ENCODE measurements around the gene HAX1.
A peak's percentile ranks its signal among the peaks of the same experiment; 100 is the strongest.
"Not testable (repeated sequence)": the region's sequence is repeated elsewhere in the genome, so short reads cannot be mapped to it uniquely, and the experiment has no call there.

The HAX1 gene

GRCh38 chr1:154321609-154321934 lies 49.1 kb downstream of the HAX1 start:
- H3K9me3 Mint-ChIP-seq; H3K36me3 Mint-ChIP-seq (ENCODE audit: insufficient read depth); H3K4me3 Mint-ChIP-seq; DNase-seq (ENCODE audit: low spot score in 2 of 2); H3K27ac Mint-ChIP-seq (ENCODE audit: low read depth); ATAC-seq (replicated peaks; ENCODE audit: extremely low read depth, poor library complexity, severe bottlenecking): not testable (repeated sequence)
- H3K4me1 Mint-ChIP-seq, result peaks cover 19% of the 10 kb centered on the region
- H3K27me3 Mint-ChIP-seq, result peaks cover 19% of the 10 kb centered on the region

GRCh38 chr1:154323493-154323892 lies 51.1 kb downstream of the HAX1 start:
- Mint-ChIP-seq H3K9me3 (no peaks in the 10 kb centered on the region), H3K4me3 (no peak overlapping the region), H3K36me3 (ENCODE audit: insufficient read depth) (peaks cover 10% of the 10 kb centered on the region), H3K4me1 (peaks cover 38% of the 10 kb centered on the region), H3K27ac (ENCODE audit: low read depth) (peak overlapping the region; percentile 95), H3K27me3 (peaks cover 19% of the 10 kb centered on the region)
- DNase-seq (ENCODE audit: low spot score in 2 of 2) (no peak), ATAC-seq (replicated peaks; ENCODE audit: extremely low read depth, poor library complexity, severe bottlenecking) (no peak)

DNA sequence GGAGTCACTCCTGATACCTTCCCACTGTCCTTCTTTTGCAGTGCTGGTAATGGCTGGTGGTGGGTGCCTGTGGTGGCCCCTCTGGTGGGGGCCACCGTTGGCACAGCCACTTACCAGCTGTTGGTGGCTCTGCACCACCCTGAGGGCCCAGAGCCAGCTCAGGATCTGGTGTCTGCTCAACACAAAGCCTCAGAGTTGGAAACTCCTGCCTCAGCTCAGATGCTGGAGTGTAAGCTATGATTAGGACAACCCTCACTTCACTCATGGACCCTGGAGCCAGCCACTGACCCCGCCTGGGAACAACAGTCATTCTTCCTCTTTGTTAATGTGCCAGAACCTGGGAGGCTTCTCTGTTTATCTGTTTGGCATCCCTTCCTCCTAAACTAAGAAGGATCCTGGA lies 51.8 kb downstream of the HAX1 start:
- H3K27me3 Mint-ChIP-seq, result peaks cover 19% of the 10 kb centered on the region
- peaks cover 42% of the 10 kb centered on the region for H3K4me1 Mint-ChIP-seq
- H3K9me3 Mint-ChIP-seq, result no peaks in the 10 kb centered on the region
- peaks cover 10% of the 10 kb centered on the region for H3K36me3 Mint-ChIP-seq (ENCODE audit: insufficient read depth)
- DNase-seq (ENCODE audit: low spot score in 2 of 2), result no peak
- peak overlapping the region; percentile 92 for H3K4me3 Mint-ChIP-seq
- no peak for ATAC-seq (replicated peaks; ENCODE audit: extremely low read depth, poor library complexity, severe bottlenecking)
- H3K27ac Mint-ChIP-seq (ENCODE audit: low read depth), result peak overlapping the region; percentile 95

DNA sequence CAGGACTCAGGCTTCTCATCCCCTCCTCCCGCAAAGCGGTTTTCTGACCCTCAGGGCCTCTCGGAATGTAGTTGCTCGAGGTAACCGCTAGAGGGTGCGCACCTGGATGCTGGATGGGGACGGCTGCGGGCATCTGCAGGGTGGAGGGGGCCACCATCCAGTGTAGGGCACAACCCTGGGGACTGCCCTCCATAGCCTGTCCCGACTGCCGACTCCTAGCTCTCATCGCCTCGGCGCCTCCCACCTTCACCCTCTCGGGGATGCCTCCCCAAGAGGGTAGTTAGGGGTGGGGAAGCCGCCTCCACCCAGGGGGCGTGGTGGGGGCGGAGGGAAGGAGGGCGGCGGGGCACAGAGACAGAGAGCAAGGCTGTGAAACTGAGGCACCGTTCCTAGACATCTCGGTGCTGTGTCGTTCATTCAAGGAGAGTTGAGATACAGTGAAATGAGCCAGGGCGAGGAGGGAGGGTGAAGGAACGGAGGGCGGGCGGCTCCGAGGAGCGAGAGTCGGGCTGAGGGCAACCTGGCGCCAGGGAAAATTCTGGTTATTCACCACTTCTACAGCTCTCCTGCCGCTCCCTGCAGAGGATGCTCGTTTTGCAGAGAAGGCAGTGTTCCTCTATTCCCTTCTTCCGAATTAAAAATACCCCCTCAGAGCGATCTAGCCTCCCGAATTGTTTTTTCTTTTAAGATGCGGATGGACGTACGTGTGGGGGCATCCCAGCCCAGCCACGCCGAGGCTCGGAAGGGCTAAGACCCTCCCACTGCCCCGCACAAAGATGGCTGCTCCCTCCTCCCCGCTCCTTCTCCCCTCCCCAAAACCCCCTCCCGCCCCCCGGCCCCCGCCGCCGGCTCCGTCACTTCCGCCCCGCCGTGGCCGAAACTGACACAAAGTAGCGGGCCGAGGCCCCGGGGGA lies 52.5 kb downstream of the HAX1 start, which contains the start of gene ATP8B2:
TSS of gene ATP8B2 (plus strand) at position 857 of the 914 bp plus-strand sequence. CDS start 2,617 bp downstream, outside the sequence.
- Mint-ChIP-seq H3K36me3 (ENCODE audit: insufficient read depth) (peaks cover 12% of the 10 kb centered on the region), H3K9me3 (no peaks in the 10 kb centered on the region), H3K4me3 (peak within 1 kb of the TSS; percentile 92), H3K27ac (ENCODE audit: low read depth) (peak within 1 kb of the TSS; percentile 95), H3K4me1 (peaks cover 48% of the 10 kb centered on the region), H3K27me3 (peaks cover 19% of the 10 kb centered on the region)
- ATAC-seq (replicated peaks; ENCODE audit: extremely low read depth, poor library complexity, severe bottlenecking), result peak; percentile 66
- DNase-seq (ENCODE audit: low spot score in 2 of 2), result peak; percentile 72 to 75

Measured in central memory CD8-positive, alpha-beta T cell (primary cell).